ENCODE data around the gene CELF1. TPM values are rescaled to one million over a fixed set of nuclear protein-coding genes. Genes with fewer than 3 reads are reported as not detected.

Gene CELF1
- total and polyA plus RNA-seq, 9 of the 15 experiments (the other 6 are each of a cell fraction or from before 2014, with no cell fraction given) = 11.3 to 142 (median 77.4) TPM

DNA sequence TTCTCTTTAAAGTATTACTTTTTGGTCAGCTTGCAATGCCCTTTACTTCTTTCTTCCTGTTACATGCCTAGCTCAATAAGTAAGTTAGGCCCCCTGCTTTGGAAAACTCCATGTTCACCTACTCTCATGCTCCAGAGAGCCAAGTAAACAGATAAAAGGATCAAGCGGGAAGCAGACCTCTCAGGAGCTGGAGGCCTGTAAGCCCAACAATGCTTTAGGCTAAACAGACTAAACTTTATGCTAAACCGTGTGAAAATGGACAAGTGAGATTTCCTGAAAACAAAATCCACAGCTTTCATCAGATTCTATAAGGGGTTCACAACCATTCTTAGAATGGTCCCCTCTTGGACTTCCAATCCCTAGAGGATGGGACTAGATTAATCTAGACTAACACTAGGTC, 40.2 kb downstream of the CELF1 start (continued):
- TF ChIP-seq HNRNPK (IDR thresholded peaks at IDR 0.05; ENCODE audit: low read depth, low read length, poor library complexity, severe bottlenecking) = no peak
- no peak for TF ChIP-seq GTF2E2 (tag; IDR thresholded peaks at IDR 0.05)
- TF ChIP-seq TFAM (CRISPR knock-in tag; conservative IDR thresholded peaks at IDR 0.05) = no peak
- TF ChIP-seq ZNF695 (CRISPR knock-in tag; IDR thresholded peaks at IDR 0.05) = no peak
- no peak for TF ChIP-seq ZNF354B (CRISPR knock-in tag; IDR thresholded peaks at IDR 0.05)
- TF ChIP-seq, protein P1, sequence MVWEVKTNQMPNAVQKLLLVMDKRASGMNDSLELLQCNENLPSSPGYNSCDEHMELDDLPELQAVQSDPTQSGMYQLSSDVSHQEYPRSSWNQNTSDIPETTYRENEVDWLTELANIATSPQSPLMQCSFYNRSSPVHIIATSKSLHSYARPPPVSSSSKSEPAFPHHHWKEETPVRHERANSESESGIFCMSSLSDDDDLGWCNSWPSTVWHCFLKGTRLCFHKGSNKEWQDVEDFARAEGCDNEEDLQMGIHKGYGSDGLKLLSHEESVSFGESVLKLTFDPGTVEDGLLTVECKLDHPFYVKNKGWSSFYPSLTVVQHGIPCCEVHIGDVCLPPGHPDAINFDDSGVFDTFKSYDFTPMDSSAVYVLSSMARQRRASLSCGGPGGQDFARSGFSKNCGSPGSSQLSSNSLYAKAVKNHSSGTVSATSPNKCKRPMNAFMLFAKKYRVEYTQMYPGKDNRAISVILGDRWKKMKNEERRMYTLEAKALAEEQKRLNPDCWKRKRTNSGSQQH (CRISPR knock-in tag; IDR thresholded peaks at IDR 0.05) = no peak
- no peak for TF ChIP-seq POLR3G (IDR thresholded peaks at IDR 0.05; ENCODE audit: extremely low read depth, insufficient read length, insufficient replicate concordance)

DNA sequence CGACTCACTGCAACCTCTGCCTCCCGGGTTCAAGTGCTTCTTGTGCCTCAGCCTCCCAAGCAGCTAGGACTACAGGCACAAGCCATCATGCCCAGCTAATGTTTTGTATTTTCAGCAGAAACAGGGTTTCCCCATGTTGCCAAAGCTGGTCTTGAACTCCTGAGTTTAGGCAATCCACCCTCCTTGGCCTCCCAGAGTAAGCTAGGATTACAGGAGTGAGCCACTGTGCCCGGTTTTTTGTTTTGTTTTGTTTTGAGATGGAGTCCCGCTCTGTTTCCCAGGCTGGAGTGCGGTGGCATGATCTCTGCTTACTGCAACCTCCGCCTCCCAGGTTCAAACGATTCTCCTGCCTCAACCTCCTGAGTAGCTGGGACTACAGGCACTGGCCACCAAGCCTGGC, 41.0 kb downstream of the CELF1 start:
- no peak; the same call in 2 of the 3 replicates for ATAC-seq
- H3K36me3 ChIP-seq (ENCODE audit: control insufficient read depth, insufficient read depth, low read length) = peaks cover 6% of the 10 kb centered on the region; the same call in 2 of the 3 replicates
- peaks cover 7% of the 10 kb centered on the region for H3K9me1 ChIP-seq (ENCODE audit: control insufficient read depth, insufficient read depth, low read length)
- 0 out of 2 replicates have a peak overlapping the region, but pooled peaks have one; percentile 10 for H3K4me2 ChIP-seq (ENCODE audit: insufficient read depth, low read length)
- in situ Hi-C loops (cut with MboI) (no loop called here), intact Hi-C loops (cut with micrococcal nuclease) (loop anchor here (5.0 kb wide), 1 partner anchor 40 kb away; the partner anchor contains the start of gene CELF1)
- BruUV-seq (replicated peaks) = no TSS peak
- POLR2A ChIA-PET = interaction anchor here (0.7 to 1.8 kb wide), 3 partner anchors 11 to 16 kb away, joined by 3 to 5 read pairs (median 4); no protein-coding TSS in a partner anchor
- no peak for FAIRE-seq
- DNase-seq (ENCODE audit: extremely low read depth in 1 of 4, low spot score in 3 of 4) = no peak
- H3K27me3 ChIP-seq (ENCODE audit: control insufficient read depth in 2 of 2, insufficient read depth in 2 of 2, low read length in 2 of 2) = no peaks in the 10 kb centered on the region
- peak overlapping the region; percentile 56; the same call in 2 of the 3 replicates for H3K27ac ChIP-seq (ENCODE audit: extremely low read depth, low read depth, low read length)
- peaks cover 20% of the 10 kb centered on the region; the same call in 1 of the 2 replicates for H4K20me1 ChIP-seq (replicated peaks; ENCODE audit: control insufficient read depth, insufficient read depth, low read length)
- no peak overlapping the region for H3K4me3 ChIP-seq
- H2AFZ ChIP-seq (ENCODE audit: low read depth, low read length) = no peak overlapping the region
- H3K79me2 ChIP-seq (ENCODE audit: control insufficient read depth, insufficient read depth, low read length) = peaks cover 98% of the 10 kb centered on the region
- no peaks in the 10 kb centered on the region for H3K9me3 ChIP-seq (replicated peaks; ENCODE audit: control insufficient read depth, insufficient read depth, low read depth, low read length)
- TF ChIP-seq ZNF133 (CRISPR knock-in tag; IDR thresholded peaks at IDR 0.05) = no peak
- no peak for TF ChIP-seq NR2C2 (CRISPR knock-in tag; IDR thresholded peaks at IDR 0.05)
- no peak for TF ChIP-seq NR2C2 (tag; IDR thresholded peaks at IDR 0.05)
- TF ChIP-seq, protein P2, sequence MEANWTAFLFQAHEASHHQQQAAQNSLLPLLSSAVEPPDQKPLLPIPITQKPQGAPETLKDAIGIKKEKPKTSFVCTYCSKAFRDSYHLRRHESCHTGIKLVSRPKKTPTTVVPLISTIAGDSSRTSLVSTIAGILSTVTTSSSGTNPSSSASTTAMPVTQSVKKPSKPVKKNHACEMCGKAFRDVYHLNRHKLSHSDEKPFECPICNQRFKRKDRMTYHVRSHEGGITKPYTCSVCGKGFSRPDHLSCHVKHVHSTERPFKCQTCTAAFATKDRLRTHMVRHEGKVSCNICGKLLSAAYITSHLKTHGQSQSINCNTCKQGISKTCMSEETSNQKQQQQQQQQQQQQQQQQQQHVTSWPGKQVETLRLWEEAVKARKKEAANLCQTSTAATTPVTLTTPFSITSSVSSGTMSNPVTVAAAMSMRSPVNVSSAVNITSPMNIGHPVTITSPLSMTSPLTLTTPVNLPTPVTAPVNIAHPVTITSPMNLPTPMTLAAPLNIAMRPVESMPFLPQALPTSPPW (CRISPR knock-in tag; IDR thresholded peaks at IDR 0.05) = no peak
- TF ChIP-seq TCFL5 (CRISPR knock-in tag; conservative IDR thresholded peaks at IDR 0.05) = no peak
- 0 out of 2 replicates have a peak, but pooled peaks have one; percentile 50 for TF ChIP-seq HDGF (IDR thresholded peaks at IDR 0.05)
- WGBS (ENCODE audit: insufficient coverage, low coverage, missing lambda C conversion rate) = 57% methylated on average over 7 of the region's 7 CpGs
- CTCF ChIA-PET (ENCODE audit: low intra/inter-chr PET ratio) = no interaction called here
- H3K9ac ChIP-seq (ENCODE audit: insufficient read depth in 1 of 2, low read depth in 2 of 2, low read length in 2 of 2) = peak overlapping the region; percentile 2 to 61; a peak in 2 of 4 replicates
- H3K4me1 ChIP-seq (replicated peaks in 1 of 2; ENCODE audit: control insufficient read depth in 2 of 2, insufficient read depth in 2 of 2, low read length in 2 of 2) = peaks cover 37 to 75% of the 10 kb centered on the region in 2 experiments
